ENCODE data around the gene ZBTB20. TPM values are rescaled to one million over a fixed set of nuclear protein-coding genes. Genes with fewer than 3 reads are reported as not detected.

ZBTB20 gene
- total RNA-seq, 1 experiment from 2014 or later = 10.7 TPM

DNA sequence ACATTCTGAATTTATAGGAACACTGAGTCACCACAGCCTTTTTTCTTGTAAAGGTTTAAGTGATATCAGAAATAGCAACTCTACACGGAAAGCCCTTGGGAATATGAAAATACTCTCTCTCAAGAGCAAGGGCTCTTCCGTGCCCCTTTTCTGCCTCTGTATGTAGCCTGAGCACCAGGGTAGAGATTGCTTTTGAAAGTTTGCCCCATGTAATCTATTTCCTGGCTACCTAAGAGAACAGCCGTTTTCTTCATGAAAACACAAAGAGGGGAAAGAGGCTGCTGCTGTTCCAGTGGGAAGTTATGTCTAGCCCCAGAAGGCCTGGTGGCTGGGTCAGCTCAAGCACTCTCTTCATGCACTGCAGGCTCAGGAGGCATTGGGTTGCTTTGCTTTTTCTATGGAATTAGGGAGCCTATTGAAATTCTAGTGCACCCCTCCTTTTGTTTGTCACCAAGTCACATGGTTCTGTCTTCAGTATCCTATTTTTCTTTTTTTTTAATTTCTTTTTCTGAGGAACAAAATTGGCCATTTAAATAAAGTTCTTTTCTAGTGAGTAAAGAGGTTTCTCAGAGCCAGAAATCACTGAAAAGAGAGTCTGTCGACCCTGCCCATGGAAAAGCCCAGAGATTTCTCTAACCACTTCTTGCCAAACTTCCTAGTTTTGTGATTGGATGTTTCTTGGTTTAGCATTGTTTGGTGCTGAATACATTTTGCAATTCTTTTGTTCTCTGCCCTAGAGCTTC lies 813.7 kb downstream of the ZBTB20 start:
- TF ChIP-seq, protein P1, sequence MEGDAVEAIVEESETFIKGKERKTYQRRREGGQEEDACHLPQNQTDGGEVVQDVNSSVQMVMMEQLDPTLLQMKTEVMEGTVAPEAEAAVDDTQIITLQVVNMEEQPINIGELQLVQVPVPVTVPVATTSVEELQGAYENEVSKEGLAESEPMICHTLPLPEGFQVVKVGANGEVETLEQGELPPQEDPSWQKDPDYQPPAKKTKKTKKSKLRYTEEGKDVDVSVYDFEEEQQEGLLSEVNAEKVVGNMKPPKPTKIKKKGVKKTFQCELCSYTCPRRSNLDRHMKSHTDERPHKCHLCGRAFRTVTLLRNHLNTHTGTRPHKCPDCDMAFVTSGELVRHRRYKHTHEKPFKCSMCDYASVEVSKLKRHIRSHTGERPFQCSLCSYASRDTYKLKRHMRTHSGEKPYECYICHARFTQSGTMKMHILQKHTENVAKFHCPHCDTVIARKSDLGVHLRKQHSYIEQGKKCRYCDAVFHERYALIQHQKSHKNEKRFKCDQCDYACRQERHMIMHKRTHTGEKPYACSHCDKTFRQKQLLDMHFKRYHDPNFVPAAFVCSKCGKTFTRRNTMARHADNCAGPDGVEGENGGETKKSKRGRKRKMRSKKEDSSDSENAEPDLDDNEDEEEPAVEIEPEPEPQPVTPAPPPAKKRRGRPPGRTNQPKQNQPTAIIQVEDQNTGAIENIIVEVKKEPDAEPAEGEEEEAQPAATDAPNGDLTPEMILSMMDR (IDR thresholded peaks at IDR 0.05; ENCODE audit: unreplicated experiment) = no peak
- Mint-ChIP-seq H3K4me3 (ENCODE audit: unreplicated experiment) (no peak overlapping the region), H3K9me3 (ENCODE audit: unreplicated experiment) (no peaks in the 10 kb centered on the region), H3K27me3 (ENCODE audit: insufficient read depth, unreplicated experiment) (no peaks in the 10 kb centered on the region), H3K4me1 (ENCODE audit: insufficient read depth, unreplicated experiment) (no peaks in the 10 kb centered on the region), H3K36me3 (ENCODE audit: insufficient read depth, unreplicated experiment) (peaks cover 14% of the 10 kb centered on the region), H3K27ac (ENCODE audit: low read depth, unreplicated experiment) (no peak overlapping the region)
- ChIA-PET CTCF (no interaction called here), POLR2A (no interaction called here)
- no peak for DNase-seq (ENCODE audit: unreplicated experiment)
- BruUV-seq (replicated peaks) = no TSS peak
- intact Hi-C loops (cut with micrococcal nuclease) = loop anchor here (10.0 kb wide), 1 partner anchor 489 kb away; no protein-coding TSS in a partner anchor

DNA sequence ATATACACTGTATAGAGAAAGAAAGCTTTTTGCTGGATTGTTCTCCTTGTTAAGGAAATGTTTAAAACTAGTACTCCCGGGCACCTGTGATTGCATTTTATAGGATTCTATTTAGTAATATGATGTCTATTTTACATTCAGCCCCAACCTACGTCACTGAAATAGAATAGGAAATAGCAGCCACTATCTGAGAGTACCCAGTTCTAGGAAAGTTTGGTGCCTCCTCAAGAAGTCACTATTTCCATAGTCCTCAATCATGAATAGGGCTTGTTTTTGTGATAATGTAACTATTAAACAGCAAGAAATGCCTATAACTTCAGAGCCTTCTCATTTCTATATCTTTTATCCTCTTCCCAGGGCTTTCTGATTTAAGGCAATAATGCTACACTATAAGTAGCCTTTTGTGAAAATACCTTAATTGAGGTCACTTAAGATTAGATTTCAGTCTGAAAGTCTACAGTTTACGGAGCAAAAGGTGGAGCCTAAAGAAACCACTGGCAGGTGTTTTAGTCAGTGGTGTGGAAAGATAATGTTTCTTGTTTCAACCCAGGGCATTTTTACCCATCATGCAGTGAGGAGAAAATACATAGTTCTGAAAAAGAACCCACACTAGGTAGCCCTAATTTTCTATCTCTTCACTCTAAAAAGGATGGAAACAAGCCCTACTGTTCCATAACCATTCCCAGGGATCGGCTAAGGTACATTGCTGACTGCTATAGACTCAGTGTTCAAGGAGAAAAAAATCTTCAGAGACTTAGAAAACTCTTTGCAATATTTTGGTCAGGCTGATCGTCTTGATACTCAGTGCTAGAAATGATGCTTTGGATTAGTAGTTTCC lies 814.5 kb downstream of the ZBTB20 start:
- ChIA-PET POLR2A (no interaction called here), CTCF (no interaction called here)
- no peaks in the 10 kb centered on the region for H3K4me1 Mint-ChIP-seq (ENCODE audit: insufficient read depth, unreplicated experiment)
- no peak for DNase-seq (ENCODE audit: unreplicated experiment)
- no TSS peak for BruUV-seq (replicated peaks)
- H3K27ac Mint-ChIP-seq (ENCODE audit: low read depth, unreplicated experiment) = no peak overlapping the region
- H3K27me3 Mint-ChIP-seq (ENCODE audit: insufficient read depth, unreplicated experiment) = no peaks in the 10 kb centered on the region
- no peak overlapping the region for H3K4me3 Mint-ChIP-seq (ENCODE audit: unreplicated experiment)
- peaks cover 9% of the 10 kb centered on the region for H3K36me3 Mint-ChIP-seq (ENCODE audit: insufficient read depth, unreplicated experiment)
- TF ChIP-seq, protein P1 (IDR thresholded peaks at IDR 0.05; ENCODE audit: unreplicated experiment) = no peak
- intact Hi-C loops (cut with micrococcal nuclease) = loop anchor here (10.0 kb wide), 1 partner anchor 488 kb away; no protein-coding TSS in a partner anchor
- H3K9me3 Mint-ChIP-seq (ENCODE audit: unreplicated experiment) = no peaks in the 10 kb centered on the region

DNA sequence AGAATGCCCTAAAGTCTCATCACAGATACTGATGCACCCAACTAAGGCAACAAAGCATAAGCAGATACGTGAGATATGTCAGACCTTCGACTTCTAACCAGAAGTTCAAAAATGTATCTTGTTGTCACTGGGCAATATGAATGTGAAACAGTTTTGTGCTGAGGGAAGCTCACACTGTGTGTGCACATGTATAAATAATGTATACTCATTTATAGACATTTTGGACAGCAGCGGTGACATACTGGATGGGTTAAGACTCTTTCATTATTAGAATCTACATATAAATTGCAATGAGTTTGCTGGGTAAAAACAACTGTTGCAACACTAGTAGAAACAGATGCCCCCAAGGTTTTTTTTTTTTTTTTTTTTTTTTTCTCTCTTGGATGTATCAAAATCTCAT lies 815.4 kb downstream of the ZBTB20 start:
- H3K9me3 Mint-ChIP-seq (ENCODE audit: unreplicated experiment) = no peaks in the 10 kb centered on the region
- intact Hi-C loops (cut with micrococcal nuclease) = loop anchor here (10.0 kb wide), 1 partner anchor 487 kb away; no protein-coding TSS in a partner anchor
- TF ChIP-seq, protein P1 (IDR thresholded peaks at IDR 0.05; ENCODE audit: unreplicated experiment) = no peak
- ChIA-PET CTCF (no interaction called here), POLR2A (no interaction called here)
- H3K4me1 Mint-ChIP-seq (ENCODE audit: insufficient read depth, unreplicated experiment) = no peaks in the 10 kb centered on the region
- H3K27ac Mint-ChIP-seq (ENCODE audit: low read depth, unreplicated experiment) = no peak overlapping the region
- no peak overlapping the region for H3K4me3 Mint-ChIP-seq (ENCODE audit: unreplicated experiment)
- BruUV-seq (replicated peaks) = no TSS peak
- H3K36me3 Mint-ChIP-seq (ENCODE audit: insufficient read depth, unreplicated experiment) = peaks cover 9% of the 10 kb centered on the region
- no peak for DNase-seq (ENCODE audit: unreplicated experiment)
- H3K27me3 Mint-ChIP-seq (ENCODE audit: insufficient read depth, unreplicated experiment) = no peaks in the 10 kb centered on the region

DNA sequence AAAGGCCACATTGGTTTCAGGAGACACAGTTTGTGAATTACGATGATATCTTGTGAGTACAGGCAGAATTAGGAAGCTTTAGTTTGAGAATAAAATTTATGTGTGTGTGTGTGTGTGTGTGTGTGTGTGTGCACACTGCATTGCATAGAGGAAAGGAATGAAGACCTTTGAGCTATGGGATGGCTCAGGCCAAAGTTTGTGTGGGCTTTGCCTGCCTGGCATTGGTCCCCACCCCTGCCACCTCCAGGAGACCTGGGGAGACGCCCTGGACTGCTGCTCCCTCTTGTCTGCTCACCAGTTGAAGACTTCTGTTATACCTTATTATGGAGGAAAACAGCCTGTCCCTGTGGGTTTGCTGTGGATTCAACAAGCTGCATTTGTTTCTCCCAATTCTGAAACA lies 816.1 kb downstream of the ZBTB20 start:
- TF ChIP-seq, protein P1 (IDR thresholded peaks at IDR 0.05; ENCODE audit: unreplicated experiment) = no peak
- ChIA-PET POLR2A (no interaction called here), CTCF (no interaction called here)
- BruUV-seq (replicated peaks) = no TSS peak
- intact Hi-C loops (cut with micrococcal nuclease) = loop anchor here (10.0 kb wide), 1 partner anchor 486 kb away; no protein-coding TSS in a partner anchor
- Mint-ChIP-seq H3K27ac (ENCODE audit: low read depth, unreplicated experiment) (no peak overlapping the region), H3K9me3 (ENCODE audit: unreplicated experiment) (no peaks in the 10 kb centered on the region), H3K36me3 (ENCODE audit: insufficient read depth, unreplicated experiment) (peaks cover 9% of the 10 kb centered on the region), H3K27me3 (ENCODE audit: insufficient read depth, unreplicated experiment) (no peaks in the 10 kb centered on the region), H3K4me3 (ENCODE audit: unreplicated experiment) (no peak overlapping the region), H3K4me1 (ENCODE audit: insufficient read depth, unreplicated experiment) (no peaks in the 10 kb centered on the region)
- DNase-seq (ENCODE audit: unreplicated experiment) = no peak

Measured in MCF 10A (cell line).